ENCODE measurements around the gene ISLR2.
"Not testable (repeated sequence)": the region's sequence is repeated elsewhere in the genome, so short reads cannot be mapped to it uniquely, and the experiment has no call there.

The ISLR2 gene

DNA sequence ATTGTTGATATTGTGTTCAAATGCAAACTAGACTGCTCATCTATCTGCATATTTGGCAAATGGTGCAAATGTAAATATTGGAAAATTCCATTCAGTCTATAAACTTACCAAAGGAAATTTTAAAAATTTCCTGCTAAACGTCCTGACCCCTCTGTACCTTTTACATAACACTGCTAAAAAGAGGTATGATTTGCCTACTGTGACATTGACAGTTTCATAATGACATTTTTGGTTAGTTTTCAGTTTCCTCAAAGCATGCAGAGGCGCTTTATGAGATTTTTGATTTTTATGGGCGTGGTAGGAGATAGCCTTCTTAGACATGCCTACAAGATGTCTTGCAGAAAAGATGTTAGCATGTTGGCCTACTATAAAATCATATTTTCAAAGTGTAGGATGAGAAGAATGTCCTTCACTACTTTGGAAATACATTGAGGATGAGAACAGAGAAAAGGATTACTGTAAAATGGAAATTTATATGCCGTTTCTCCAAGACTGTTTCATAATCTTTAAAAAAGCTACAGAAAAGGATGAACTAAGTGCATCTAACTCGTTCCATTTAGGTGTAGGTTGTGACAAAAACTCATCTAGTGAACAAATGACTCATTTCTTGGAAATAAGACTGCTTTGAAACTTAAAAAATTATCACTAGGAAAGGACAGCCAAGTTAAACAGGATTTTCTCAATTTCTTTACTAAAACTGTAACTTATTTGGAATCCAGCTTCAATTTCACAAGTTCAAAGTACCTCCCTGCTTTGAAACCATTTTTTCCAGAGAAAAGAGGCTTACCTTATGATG lies 28.7 kb downstream of the ISLR2 start:
- DNase-seq: no peak

DNA sequence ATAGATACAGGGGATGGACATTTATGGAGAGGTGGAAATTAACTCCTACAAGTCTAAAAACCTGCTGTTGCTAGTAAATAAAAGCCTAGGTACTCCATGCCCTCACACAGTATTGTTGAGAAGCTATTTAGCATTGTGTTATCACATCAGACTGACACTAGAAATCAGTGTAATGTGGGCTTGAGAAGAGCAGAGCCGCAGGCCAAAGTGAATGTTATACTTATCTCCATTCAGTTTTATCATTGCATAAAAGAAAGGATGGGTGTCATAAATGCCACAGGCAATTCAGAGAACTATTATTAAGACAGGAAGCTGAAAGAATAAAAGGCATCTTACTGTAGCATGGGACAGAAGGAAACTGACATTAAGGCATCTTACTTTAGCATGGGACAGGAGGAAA lies 29.4 kb downstream of the ISLR2 start:
- DNase-seq: no peak

DNA sequence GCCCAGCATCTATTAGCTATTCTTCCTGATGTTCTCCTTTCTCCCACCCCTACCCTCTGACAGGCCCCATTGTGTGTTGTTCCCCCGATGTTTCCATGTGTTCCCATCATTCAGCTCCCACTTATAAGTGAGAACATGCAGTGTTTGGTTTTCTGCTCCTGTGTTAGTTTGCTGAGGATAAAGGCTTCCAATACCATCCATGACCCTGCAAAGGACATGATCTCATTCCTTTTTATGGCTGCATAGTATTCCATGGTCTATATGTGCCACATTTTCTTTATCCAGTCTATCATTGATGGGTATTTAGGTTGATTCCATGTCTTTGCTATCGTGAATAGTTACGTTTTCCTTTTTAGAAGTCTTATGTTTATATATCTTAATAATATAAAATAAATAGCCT lies 30.0 kb downstream of the ISLR2 start:
- DNase-seq: not testable (repeated sequence)

DNA sequence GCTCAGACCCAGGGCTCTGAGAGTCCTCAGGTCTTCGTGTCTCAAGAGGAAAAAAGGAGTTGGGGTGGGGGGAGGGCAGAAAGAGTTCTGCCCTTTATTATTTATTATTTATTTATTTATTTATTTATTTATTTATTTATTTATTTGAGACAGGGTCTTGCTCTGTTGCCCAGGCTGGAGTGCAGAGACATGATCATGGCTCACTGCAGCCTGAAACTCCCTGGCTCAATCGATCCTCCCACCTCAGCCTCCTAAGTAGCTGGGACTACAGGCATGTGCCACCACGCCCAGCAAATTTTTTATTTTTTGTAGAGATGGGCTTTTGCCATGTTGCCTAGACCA lies 31.8 kb downstream of the ISLR2 start:
- DNase-seq: not testable (repeated sequence)

DNA sequence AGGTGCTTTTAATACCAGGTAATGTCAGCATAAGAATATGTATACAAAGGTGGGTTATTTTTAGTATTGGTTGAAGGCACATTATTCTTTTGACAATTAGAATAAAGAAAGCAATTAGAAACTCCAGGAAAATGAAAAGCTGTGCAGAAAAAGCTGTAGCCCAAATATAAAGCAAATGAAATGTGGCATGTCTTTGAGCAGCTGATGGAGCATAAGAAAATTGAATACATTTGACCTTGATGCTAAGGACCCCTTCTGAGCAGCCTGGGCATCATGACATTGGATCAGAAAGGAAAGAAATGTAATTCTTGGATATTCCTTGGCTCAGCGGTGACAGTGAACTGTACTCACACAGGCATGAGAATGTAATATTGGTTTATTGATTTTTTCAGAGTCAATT lies 35.1 kb downstream of the ISLR2 start:
- no peak for DNase-seq

DNA sequence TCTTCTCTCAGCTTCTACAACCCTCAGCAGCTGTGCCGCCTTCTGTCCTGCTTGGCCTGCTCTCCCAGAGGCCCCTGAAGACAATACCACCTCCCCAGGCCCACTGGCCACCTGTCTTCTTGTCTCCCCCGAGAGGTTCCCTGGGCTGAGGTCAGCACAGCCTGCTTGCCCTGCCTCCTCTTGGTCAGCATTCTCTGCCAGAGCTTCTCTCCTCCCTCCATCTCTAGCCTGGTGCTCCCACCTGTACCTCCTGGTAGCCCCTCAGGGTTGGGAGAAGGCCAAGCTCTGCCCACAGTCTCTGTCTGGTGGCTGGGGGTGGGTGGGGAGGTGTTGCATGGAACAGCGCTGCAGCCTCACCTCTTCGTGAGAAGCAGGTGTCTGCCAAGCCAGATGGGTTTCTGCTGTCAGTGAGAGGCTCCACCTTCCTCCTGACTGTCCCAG lies 37.5 kb downstream of the ISLR2 start:
- DNase-seq: no peak

DNA sequence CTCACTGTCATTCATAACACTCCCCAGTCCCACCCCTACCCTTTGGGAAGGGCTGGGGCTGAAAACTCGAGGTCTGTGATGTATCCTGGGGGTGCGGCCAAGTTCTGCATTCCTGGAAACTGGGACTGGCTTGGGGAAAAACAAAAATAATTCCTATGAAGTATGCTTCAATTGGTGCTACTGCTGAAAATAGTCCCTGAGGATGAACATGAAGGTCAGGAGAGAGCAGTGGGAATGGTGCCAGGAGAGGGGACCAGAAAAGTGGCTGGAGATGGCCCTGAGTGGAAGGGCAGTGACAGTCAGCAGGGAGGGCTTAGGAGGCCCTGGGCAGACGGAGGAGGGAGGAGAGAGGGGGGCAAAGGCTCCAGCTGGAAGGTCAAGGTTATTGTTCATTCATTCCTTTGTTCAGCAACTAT lies 38.3 kb downstream of the ISLR2 start:
- DNase-seq: no peak

DNA sequence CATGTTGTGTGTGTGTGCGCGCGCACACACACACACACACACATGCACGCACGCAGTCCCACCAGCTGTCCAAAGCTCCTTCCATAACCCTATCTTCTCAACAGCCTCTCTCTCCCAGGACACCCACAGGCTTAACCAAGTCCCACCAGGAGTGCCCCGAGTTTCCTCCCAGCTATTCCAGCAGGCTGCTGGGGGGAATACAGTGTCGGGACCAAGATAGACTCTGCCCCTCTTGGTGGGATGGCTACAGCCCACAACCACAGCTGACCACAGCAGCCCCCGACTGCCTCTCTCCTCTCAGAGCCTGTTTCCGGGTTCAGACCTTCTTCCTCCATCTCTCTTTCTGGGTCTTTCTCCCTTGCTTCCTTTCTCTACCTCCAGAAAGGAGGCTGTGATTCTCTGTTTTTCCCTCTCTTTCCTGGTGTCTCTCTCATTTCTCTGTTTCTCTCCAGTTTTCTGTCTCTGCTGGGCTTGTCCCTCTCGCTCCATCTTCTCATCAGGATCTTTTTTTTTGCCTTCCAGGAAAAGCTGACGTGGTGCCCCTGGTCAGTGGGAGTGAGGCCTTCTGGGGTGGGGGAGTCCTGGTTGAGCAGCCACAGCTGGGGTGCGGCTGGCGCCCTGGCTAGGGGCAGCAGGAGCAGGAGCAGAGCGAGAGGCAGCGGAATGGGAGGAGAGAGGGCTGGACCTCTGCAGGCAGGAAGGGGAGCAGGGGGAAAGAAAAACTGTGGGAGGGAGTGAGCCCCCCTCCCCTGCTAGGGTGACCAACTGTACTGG lies 39.9 kb downstream of the ISLR2 start:
- DNase-seq: no peak

DNA sequence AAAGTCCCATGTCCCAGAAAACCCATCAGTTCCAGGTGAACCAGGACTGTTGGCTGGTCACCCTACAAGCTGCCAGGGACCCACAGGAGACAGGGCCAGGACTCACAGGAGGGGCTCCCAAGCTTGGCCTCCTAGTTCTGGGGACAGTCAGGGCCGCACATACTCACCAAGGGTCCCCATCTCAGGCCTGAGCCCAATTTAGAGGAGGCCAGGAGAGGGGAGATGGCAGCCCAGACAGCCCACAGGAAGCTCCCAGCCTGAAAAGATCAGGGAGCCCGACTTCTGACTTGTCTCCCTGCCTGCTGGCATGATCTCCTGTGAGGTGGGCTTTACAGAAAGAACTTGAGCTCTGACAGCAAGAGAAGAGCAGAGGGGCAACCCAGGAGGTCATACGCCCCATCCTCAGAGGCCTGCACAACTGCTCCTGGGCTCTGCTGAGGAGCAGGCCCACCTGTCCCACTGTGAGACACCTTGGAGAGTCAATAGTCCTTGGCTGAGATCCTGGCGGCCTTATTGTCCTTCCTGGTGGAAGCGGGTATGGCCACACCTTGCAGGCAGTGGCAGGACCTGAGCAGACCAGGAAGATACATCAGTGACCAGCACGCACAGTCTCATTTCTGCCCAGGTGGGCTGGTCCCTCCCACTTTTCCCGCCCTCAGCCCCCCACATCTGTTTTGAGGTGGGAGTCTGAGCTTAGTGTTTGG lies 40.6 kb downstream of the ISLR2 start:
- no peak for DNase-seq

DNA sequence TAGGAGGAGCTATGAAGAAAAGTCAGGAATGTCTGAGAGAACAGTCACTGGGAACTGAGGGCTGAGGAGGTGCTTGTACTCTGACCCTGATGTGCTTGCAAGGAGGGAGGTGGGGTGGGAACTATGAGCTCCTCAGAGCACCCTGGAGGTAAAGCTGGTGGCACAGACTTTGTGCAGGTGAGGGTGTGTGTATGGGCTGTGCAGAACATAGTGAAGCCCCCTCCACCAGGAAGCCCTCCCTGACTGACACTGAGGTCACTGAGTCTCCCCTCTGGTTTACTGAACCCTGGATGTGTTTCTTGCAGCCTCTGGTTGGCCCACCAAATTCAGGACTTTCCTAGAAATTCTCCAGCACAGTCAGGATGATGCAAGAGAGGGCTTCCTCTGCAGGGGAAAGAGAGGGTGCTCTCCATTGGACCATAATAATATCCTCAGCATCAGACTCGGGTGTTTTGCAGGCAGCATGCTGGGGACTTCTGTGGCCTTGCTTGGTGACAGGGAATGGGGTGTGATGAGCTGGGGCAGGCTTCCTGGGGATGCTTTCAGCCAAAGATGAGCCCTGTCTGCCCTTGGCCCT lies 41.7 kb downstream of the ISLR2 start:
- DNase-seq: no peak

DNA sequence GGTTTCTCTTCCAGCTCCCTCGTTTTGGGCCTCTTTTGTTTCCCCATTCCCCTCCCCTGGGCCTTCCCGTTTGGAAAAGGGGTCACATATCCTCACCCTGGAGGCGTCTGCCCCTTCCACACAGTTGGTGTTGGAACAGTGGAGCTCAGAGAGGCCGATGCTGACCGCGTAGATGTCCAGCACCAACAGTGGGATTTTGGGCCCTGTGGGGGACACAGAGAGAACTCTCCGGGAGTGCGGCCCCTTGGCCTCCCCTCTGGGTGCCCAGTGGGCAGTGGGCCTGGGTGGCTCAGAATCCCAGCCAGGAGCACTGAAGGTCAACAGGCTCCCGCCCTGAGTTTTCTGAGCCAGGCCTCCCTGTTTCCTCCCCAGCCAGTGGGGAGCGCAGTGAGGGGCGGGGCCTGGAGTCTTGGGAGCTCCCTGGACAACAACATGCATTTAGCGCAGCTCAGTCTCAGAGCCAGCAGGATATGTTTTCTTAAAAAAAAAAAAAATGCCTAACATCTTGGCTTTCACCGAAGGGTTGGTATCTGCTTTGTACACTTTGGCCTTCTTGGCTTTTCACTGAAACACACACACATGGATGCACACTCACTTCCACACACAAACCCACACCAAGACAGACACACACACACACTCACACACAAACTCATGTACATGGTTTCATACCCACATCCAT lies 42.5 kb downstream of the ISLR2 start:
- no peak for DNase-seq

DNA sequence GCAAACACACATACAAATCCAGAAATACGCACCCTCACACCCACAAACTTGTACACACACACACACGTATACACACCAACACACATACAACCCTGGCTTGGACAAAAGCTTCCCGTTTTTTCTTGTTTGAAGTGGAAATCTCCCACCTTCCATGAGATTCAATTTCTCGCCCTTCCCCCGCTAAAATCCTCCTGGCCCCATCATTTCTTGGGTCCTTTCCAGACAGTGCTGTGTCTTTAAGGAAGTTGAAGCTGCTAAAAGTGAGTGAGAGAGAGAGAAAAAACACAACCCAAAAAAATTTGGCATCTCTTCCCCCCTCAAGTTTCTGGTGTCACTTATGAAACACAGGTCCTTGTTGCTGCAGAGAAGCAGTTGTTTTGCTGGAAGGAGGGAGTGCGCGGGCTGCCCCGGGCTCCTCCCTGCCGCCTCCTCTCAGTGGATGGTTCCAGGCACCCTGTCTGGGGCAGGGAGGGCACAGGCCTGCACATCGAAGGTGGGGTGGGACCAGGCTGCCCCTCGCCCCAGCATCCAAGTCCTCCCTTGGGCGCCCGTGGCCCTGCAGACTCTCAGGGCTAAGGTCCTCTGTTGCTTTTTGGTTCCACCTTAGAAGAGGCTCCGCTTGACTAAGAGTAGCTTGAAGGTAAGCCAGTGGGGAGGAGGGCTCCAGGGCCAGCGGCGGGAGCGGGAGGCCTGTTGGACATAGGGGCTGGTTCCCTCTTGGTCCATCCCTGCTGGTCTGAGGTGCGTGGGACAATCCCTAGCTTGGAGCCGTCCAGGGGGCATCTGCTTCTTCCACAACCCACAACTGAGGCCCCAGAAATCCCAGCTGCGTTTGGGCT lies 43.2 kb downstream of the ISLR2 start, which contains the start of gene ISLR:
Gene ISLR, plus strand, starts transcription at position 331 of the 839 bp plus-strand sequence. CDS start 1,149 bp downstream, outside the sequence.
- DNase-seq: no peak

DNA sequence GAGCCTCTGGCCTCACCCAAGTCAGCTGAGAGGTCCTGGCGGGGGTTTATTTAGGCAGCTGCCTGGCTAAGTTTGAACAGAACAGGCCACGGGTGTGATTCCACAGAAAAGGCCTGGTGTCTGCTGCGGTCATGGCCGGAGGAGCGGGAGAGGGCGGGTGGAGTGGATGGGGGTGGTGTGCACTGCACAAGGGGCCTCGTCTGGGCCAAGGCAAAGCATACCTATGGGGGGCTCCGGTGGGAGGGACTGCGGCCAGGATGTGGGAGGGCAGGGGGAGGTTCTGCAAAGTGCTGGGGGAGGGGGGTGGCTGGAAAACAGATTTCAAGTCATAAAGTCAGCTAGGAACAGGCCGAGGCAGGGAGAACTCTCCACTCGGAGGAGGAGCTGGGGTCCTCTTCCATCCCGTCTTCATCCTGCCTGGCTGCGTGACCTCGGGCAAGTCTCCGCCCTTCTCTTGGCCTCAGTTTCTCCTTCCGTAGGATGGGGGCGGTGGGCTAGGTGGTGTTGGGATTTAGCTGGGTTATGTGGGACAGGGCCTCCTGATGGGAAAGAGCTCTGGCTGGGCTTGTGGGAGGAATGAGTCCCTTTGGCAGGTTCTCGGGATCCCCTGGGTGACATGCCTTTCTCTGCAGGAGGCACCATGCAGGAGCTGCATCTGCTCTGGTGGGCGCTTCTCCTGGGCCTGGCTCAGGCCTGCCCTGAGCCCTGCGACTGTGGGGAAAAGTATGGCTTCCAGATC lies 44.0 kb downstream of the ISLR2 start:
- no peak for DNase-seq

DNA sequence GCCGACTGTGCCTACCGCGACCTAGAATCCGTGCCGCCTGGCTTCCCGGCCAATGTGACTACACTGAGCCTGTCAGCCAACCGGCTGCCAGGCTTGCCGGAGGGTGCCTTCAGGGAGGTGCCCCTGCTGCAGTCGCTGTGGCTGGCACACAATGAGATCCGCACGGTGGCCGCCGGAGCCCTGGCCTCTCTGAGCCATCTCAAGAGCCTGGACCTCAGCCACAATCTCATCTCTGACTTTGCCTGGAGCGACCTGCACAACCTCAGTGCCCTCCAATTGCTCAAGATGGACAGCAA lies 44.5 kb downstream of the ISLR2 start:
- no peak for DNase-seq

DNA sequence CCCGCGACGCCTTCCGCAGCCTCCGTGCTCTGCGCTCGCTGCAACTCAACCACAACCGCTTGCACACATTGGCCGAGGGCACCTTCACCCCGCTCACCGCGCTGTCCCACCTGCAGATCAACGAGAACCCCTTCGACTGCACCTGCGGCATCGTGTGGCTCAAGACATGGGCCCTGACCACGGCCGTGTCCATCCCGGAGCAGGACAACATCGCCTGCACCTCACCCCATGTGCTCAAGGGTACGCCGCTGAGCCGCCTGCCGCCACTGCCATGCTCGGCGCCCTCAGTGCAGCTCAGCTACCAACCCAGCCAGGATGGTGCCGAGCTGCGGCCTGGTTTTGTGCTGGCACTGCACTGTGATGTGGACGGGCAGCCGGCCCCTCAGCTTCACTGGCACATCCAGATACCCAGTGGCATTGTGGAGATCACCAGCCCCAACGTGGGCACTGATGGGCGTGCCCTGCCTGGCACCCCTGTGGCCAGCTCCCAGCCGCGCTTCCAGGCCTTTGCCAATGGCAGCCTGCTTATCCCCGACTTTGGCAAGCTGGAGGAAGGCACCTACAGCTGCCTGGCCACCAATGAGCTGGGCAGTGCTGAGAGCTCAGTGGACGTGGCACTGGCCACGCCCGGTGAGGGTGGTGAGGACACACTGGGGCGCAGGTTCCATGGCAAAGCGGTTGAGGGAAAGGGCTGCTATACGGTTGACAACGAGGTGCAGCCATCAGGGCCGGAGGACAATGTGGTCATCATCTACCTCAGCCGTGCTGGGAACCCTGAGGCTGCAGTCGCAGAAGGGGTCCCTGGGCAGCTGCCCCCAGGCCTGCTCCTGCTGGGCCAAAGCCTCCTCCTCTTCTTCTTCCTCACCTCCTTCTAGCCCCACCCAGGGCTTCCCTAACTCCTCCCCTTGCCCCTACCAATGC lies 45.1 kb downstream of the ISLR2 start:
- DNase-seq: no peak

DNA sequence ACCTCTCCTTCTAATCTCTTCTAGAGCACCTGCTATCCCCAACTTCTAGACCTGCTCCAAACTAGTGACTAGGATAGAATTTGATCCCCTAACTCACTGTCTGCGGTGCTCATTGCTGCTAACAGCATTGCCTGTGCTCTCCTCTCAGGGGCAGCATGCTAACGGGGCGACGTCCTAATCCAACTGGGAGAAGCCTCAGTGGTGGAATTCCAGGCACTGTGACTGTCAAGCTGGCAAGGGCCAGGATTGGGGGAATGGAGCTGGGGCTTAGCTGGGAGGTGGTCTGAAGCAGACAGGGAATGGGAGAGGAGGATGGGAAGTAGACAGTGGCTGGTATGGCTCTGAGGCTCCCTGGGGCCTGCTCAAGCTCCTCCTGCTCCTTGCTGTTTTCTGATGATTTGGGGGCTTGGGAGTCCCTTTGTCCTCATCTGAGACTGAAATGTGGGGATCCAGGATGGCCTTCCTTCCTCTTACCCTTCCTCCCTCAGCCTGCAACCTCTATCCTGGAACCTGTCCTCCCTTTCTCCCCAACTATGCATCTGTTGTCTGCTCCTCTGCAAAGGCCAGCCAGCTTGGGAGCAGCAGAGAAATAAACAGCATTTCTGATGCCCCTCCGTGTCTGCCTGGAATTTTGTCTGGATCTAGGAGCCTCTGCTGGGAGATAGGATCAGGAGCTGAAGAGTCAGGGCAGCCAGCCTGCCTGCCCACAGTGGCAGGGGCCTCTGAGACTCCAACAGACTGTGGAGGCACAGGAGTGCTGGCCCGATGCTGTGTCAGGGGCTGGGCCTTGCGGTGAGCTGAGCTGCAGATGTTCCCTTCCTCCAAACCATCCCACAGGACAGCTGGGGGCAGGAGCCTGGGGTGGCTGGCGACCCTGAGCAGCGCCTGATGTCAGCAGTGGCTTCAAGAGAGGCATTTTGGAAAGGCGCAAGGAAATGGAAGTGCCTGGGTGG lies 46.2 kb downstream of the ISLR2 start:
- no peak for DNase-seq

DNA sequence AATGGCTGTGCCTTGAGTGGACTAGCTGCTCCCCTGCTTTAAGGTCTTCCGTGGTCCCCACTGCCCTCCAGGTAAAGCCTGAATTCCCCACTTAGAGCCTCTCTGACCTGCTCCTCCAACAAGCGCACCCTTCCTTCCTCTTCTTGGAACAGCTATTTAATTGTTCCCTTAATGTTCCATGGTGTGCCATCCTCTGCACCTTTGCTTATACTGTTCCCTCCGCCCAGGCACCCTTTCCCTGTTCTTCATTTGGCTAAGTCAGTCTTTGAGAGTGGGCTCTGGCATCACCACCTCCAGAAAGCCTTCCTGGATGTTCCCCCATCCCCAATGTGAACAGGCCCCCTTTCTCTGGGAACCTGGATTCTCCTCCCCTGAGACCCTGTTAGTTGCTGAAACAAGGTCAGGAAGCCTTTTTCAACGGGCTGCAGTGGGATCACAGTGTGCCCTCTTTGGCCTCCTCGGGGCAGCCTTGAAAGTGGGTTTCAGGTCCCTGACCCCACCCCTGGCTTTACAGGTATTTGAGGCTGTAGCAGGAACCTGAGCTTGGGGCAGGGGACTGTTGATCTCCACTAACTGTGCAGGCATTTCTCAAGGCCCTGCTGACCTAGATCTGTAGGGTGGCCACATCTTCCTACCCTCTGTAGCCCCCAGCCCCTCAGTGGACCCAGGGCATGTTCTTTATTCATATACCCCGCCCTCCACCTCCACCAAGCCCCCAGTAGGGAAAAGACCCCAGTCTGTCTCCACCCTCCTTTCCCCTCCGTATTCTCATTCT lies 48.1 kb downstream of the ISLR2 start:
- DNase-seq: no peak

Measured in stimulated activated CD4-positive, alpha-beta T cell treated with anti-CD3 and anti-CD28 coated beads, Interleukin-4, amount 100 ng/mL, for 1 hour (primary cell).